Measurements from ENCODE around the gene PDGFA.

The PDGFA gene

DNA sequence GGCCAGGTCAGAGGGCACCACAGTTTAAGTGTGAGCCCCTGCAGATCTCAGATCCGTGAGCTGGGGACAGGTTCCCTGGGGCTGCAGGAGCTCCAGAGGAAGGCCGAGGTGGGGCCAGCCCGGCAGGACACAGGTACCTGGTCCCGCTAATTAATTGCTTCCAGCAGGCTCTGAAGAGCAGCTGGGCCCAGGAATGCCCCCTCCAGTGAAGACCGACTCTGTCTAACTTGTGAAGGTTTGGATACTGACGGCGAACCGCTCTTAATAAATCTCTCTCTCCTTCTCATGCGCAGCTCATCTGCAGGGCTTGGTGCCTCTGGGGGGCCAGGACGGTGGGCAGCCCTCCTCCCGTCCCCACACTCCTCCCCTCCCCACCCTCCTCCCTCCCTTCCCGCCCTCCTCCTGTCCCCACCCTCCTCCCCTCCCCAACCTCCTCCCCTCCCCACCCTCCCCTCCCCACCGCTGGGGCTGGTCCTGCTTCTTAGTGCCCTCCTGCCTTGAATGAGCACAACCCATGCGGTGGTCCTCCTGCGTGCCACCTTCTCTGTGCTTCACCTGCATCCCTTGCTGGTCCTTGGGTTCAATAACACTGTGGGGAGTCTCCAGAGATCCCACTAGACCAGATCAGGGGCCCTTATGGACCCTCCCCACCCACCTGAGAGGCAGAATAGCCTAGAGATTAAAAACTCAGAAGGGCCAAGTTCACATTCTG lies 38.3 kb downstream of the PDGFA start:
- H3K4me3 ChIP-seq (ENCODE audit: control insufficient read depth, low read depth, low read length) = no peak overlapping the region
- TF ChIP-seq, protein P1, sequence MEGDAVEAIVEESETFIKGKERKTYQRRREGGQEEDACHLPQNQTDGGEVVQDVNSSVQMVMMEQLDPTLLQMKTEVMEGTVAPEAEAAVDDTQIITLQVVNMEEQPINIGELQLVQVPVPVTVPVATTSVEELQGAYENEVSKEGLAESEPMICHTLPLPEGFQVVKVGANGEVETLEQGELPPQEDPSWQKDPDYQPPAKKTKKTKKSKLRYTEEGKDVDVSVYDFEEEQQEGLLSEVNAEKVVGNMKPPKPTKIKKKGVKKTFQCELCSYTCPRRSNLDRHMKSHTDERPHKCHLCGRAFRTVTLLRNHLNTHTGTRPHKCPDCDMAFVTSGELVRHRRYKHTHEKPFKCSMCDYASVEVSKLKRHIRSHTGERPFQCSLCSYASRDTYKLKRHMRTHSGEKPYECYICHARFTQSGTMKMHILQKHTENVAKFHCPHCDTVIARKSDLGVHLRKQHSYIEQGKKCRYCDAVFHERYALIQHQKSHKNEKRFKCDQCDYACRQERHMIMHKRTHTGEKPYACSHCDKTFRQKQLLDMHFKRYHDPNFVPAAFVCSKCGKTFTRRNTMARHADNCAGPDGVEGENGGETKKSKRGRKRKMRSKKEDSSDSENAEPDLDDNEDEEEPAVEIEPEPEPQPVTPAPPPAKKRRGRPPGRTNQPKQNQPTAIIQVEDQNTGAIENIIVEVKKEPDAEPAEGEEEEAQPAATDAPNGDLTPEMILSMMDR (IDR thresholded peaks at IDR 0.05; ENCODE audit: control insufficient read depth, insufficient read depth, low read depth, low read length, missing control alignments) = no peak
- DNase-seq (ENCODE audit: low read depth) = no peak

DNA sequence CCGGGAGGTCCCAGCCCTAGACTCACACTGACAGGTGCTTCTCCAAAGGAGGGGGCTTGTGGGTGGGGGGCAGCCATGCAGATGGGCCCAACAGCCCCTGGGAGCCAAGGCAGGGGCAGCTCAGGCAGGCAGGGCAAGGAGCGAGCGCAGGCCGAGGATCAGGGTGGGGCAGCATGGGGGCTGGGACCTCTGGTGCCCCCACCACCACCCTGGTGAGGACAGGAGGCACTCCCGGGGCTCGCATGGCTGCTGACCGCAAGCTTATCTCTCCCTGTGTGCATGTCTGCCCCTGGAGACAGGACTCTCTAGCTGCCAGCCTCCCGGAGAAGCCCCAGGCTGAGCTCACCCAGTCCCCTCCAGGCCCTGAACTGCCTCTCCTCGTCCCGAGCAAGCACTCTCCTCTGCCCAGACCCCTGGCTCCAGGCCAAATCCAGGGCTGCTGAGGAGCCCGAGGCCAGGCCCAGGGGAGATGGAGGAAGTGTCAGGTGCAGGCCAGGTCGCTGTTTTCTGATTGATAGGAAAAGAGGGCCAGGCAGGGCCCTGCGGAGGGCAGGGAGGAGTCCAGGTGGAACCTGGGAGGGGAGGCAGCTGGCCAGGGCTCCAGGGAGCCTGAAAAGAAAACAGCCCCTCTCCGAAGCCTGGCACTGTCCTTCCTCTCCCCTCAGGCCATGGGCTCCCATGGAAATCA lies 39.0 kb downstream of the PDGFA start:
- TF ChIP-seq, protein P1 (IDR thresholded peaks at IDR 0.05; ENCODE audit: control insufficient read depth, insufficient read depth, low read depth, low read length, missing control alignments) = no peak
- H3K4me3 ChIP-seq (ENCODE audit: control insufficient read depth, low read depth, low read length) = no peak overlapping the region
- no peak for DNase-seq (ENCODE audit: low read depth)

DNA sequence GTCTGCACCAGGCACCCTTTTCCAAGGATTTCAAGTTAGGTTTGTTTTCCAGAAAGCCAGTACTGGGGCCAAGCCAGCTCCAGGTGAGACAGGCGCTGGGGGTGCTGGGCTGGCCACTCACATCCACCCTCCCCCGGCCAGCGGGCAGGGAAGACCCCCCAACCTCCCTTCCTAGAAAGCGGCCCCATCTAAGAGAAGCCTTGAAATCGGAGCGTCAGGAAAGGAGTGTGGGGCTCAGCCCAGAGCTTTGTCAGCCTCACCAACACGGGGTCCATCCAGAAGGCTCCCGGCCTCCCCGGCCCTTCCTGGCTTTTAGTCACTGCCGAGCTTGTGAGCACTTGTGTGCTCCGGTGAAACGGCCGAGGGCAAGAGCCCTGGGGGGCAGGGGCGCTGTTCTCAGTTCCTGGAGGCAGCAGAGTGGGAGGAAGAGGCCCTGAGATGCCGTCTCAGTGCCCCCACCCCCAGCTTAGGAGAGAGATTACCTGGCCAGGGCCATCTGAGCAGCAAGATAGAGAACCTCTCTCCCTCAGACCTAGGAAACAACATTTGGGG lies 39.6 kb downstream of the PDGFA start:
- TF ChIP-seq, protein P1 (IDR thresholded peaks at IDR 0.05; ENCODE audit: control insufficient read depth, insufficient read depth, low read depth, low read length, missing control alignments) = no peak
- no peak overlapping the region for H3K4me3 ChIP-seq (ENCODE audit: control insufficient read depth, low read depth, low read length)
- no peak for DNase-seq (ENCODE audit: low read depth)

DNA sequence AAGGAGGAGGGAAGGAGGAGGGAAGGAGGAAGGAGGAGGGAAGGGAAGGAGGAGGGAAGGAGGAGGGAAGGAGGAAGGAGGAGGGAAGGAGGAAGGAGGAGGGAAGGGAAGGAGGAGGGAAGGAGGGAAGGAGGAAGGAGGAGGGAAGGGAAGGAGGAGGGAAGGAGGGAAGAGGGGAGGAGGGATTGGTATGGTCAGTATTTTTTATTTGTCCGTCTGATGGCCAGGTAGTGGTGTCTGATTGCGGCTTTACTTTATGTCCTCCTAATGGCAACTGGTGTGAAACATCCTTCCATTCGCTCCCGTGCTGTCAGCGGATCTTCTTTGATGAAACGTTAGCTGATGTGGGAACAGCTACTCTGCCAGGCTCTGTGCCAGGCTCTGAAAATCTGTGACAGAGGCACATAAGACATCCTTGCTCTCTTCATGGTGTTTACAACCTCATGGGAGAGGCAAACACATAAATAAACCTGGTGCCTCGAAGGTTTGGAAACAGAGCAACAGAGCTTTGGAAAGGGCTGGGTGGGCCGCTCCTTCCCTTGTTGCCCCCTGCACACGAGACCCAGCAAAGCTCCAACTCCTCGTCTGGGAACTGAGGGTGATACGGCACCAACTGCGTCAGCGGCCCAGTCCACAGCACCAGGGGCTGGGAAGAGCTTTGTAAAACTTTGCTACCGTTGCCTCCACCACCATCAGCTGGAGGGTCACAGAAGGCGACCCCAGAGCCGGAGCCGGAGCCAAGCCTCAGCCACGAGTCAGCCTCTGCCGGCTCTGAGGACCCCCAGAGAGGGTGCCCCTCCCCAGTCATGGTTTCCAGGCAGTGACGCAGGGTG lies 40.3 kb downstream of the PDGFA start:
- no peak for DNase-seq (ENCODE audit: low read depth)

DNA sequence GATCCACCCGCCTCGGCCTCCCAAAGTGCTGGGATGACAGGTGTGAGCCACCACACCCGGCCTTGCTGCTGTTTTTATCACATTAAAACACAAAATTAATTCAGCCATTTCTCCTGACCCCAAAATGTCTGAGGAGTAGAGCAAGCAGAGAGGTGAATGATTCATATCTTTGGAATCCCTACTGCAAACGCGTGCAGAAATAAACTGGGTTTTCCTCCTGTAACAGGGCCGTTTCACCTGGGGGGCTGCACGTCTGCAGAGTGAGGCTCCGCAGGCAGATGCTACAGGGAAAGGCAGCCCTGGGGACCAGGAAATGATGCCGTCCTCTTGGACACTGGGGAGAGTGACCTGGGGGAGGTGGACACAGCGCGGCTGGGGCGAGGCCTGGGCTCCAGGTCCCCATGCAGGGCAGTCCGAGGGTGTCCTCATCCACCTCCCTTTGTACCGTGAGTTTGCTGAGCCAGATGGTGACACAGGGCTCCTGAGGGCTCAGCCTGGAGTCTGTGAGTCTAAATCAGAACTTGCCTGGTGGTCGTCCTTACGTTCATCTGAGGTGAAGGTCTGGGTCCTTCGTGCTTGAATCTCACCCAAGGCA lies 41.9 kb downstream of the PDGFA start:
- no peak overlapping the region for H3K4me3 ChIP-seq (ENCODE audit: control insufficient read depth, low read depth, low read length)
- TF ChIP-seq, protein P1 (IDR thresholded peaks at IDR 0.05; ENCODE audit: control insufficient read depth, insufficient read depth, low read depth, low read length, missing control alignments) = no peak
- no peak for DNase-seq (ENCODE audit: low read depth)

More for the DNA sequence above, 40.3 kb downstream of the PDGFA start:
- TF ChIP-seq, protein P1 (IDR thresholded peaks at IDR 0.05; ENCODE audit: control insufficient read depth, insufficient read depth, low read depth, low read length, missing control alignments) = no peak
- no peak overlapping the region for H3K4me3 ChIP-seq (ENCODE audit: control insufficient read depth, low read depth, low read length)

All from AG09309 (cell line).